HepG2 (cell line): ENCODE results near the gene IFITM5. TPM values are rescaled to one million over a fixed set of nuclear protein-coding genes. Genes with fewer than 3 reads are reported as not detected.

Experiments
- ATAC-seq: fragments of 200-7000 bp; cut with Tn5 transposase; 3 replicates; pipeline ENCODE4 v1.9.1; 2020; ENCODE audit warnings: mild to moderate bottlenecking, moderate library complexity
- BruUV-seq: library from RNA; stranded (reverse); fragments of 400-500 nt; replicated peaks from 2 replicates; lab custom pipeline; 2021; lab: Mats Ljungman, UMichigan
- CTCF ChIA-PET: fragments of 300-600 bp; formaldehyde crosslinking; extraction: SDS; loops from one replicate; lab custom pipeline; 2021; ENCODE audit warnings: low total read pairs, inconsistent platforms, low intra/inter-chr PET ratio; lab: Yijun Ruan, JAX
- POLR2A ChIA-PET: fragments of 350-600 bp; sonication (Branson Sonifier 250); formaldehyde crosslinking; loops from one replicate; lab custom pipeline; 2020; ENCODE audit warnings: antibody characterized with exemption, inconsistent platforms; lab: Yijun Ruan, JAX
- DNase-seq: peaks from one replicate; pipeline ENCODE4 v3.0.0-alpha.2; 2015; ENCODE audit warnings: low spot score
- FAIRE-seq: peaks from 3 replicates; lab custom pipeline; 2011; peaks lifted over from hg19 to GRCh38; lab: Jason Lieb, UNC
- H2AFZ ChIP-seq: one replicate; pipeline ENCODE4 v1.6.1; 2011; ENCODE audit warnings: low read length, inconsistent platforms
- H3K27ac ChIP-seq: fragments of 300-600 bp; 3 replicates; pipeline ENCODE4 v1.8.0; 2011; ENCODE audit warnings: mixed run types, mild to moderate bottlenecking, mixed read lengths, low read length, inconsistent platforms; ENCODE audit not compliant: insufficient read depth; ENCODE audit errors: extremely low read length
- H3K27me3 ChIP-seq, 2 experiments: fragments of 200-600 bp in 1 of 2; 2 replicates in 1 of 2; 3 replicates in 1 of 2; pipeline versions ENCODE4 v1.6.0 to v1.8.0; 2011; ENCODE audit warnings: low read length in 2 of 2, mild to moderate bottlenecking in 2 of 2, moderate library complexity in 2 of 2, inconsistent platforms in 1 of 2; ENCODE audit not compliant: insufficient read depth in 2 of 2, control insufficient read depth in 1 of 2
- H3K36me3 ChIP-seq, 2 experiments: fragments of 200-600 bp in 1 of 2; replicated peaks in 1 of 2; 2 replicates in 1 of 2; 3 replicates in 1 of 2; pipeline versions ENCODE4 v1.5.1 to v1.8.0; 2011; ENCODE audit warnings: low read length in 2 of 2, inconsistent platforms in 1 of 2; ENCODE audit not compliant: insufficient read depth in 2 of 2, control insufficient read depth in 1 of 2
- H3K4me1 ChIP-seq: 2 replicates; pipeline ENCODE4 v1.5.1; 2012; ENCODE audit warnings: low read length, inconsistent platforms; ENCODE audit not compliant: insufficient read depth
- H3K4me2 ChIP-seq: 2 replicates; pipeline ENCODE4 v1.6.0; 2011; ENCODE audit warnings: low read depth, low read length, inconsistent platforms
- H3K4me3 ChIP-seq, 3 experiments: fragments of 200-600 bp in 1 of 3; sonication (generic), shearing (Covaris generic) in 1 of 3; replicated peaks in 1 of 3; 2 replicates each; pipeline ENCODE4 v1.5.1; 2011 to 2016; ENCODE audit warnings: low read length in 3 of 3, inconsistent platforms in 2 of 3, low read depth in 2 of 3, mild to moderate bottlenecking in 2 of 3, control low read depth in 1 of 3, mixed read lengths in 1 of 3; ENCODE audit not compliant: insufficient read depth in 1 of 3
- H3K79me2 ChIP-seq: one replicate; pipeline ENCODE4 v1.6.1; 2011; ENCODE audit warnings: low read length, inconsistent platforms; ENCODE audit not compliant: insufficient read depth
- H3K9ac ChIP-seq: 2 replicates; pipeline ENCODE4 v1.6.0; 2011; ENCODE audit warnings: mild to moderate bottlenecking, low read depth, low read length, inconsistent platforms; ENCODE audit not compliant: insufficient read depth
- H3K9me3 ChIP-seq: 2 replicates; pipeline ENCODE4 v1.5.1; 2012; ENCODE audit warnings: mild to moderate bottlenecking, low read length
- H4K20me1 ChIP-seq: 2 replicates; pipeline ENCODE4 v1.6.0; 2011; ENCODE audit warnings: inconsistent platforms, mild to moderate bottlenecking, low read length, moderate library complexity; ENCODE audit not compliant: insufficient read depth
- GABPB1 ChIP-seq: IDR thresholded peaks from 2 replicates; pipeline ENCODE4 v1.6.1; 2016; ENCODE audit warnings: mild to moderate bottlenecking, missing genetic modification reagents, moderate library complexity, missing compliant biosample characterization
- KDM2A ChIP-seq: sonication (generic); formaldehyde crosslinking; IDR thresholded peaks from 2 replicates; pipeline ENCODE4 v1.4.0; 2020; ENCODE audit warnings: low read depth, missing genetic modification reagents, borderline replicate concordance
- MTA1 ChIP-seq: sonication (generic); formaldehyde crosslinking; IDR thresholded peaks from 2 replicates; pipeline ENCODE4 v1.4.0; 2020; ENCODE audit warnings: missing genetic modification reagents, mild to moderate bottlenecking, borderline replicate concordance
- NR2F1 ChIP-seq, 2 experiments: fragments of 450-650 bp in 1 of 2; formaldehyde crosslinking in 1 of 2; IDR thresholded peaks; 2 replicates each; pipeline versions ENCODE4 v1.5.0 to v1.6.1; 2016 to 2020; ENCODE audit warnings: mild to moderate bottlenecking in 1 of 2, missing compliant biosample characterization in 1 of 2, missing genetic modification reagents in 1 of 2, moderate library complexity in 1 of 2
- RFXANK ChIP-seq: IDR thresholded peaks from 2 replicates; pipeline ENCODE4 v1.6.1; 2016
- RXRA ChIP-seq: sonication (generic); formaldehyde crosslinking; IDR thresholded peaks from 2 replicates; pipeline ENCODE4 v1.5.1; 2020; ENCODE audit warnings: missing genetic modification reagents
- U2AF2 ChIP-seq: fragments of 200-400 bp; formaldehyde crosslinking; IDR thresholded peaks from 2 replicates; pipeline ENCODE4 v1.6.1; 2017; ENCODE audit warnings: low read depth, mild to moderate bottlenecking, low read length
- ZNF687 ChIP-seq: sonication (generic); formaldehyde crosslinking; IDR thresholded peaks from 2 replicates; pipeline ENCODE4 v1.5.1; 2020; ENCODE audit warnings: mild to moderate bottlenecking, missing genetic modification reagents, moderate library complexity
- ZNF768 ChIP-seq: sonication (generic); formaldehyde crosslinking; IDR thresholded peaks from 2 replicates; pipeline ENCODE4 v1.4.0; 2020; ENCODE audit warnings: missing genetic modification reagents
- WGBS: methylation state at CpG from one replicate; pipeline ENCODE4 v1.1.6; 2017; ENCODE audit warnings: low lambda C conversion rate; 5-methylcytosine and 5-hydroxymethylcytosine counted together
- in situ Hi-C: cut with HindIII; loops from 2 replicates; pipeline ENCODE4 v1.10.0; 2017; ENCODE audit warnings: low pct_unique_long_range_greater_than_20kb; ENCODE audit not compliant: extremely low pct_ligation_motif_present
- intact Hi-C: fragments of 100-400 bp; cut with micrococcal nuclease; formaldehyde crosslinking; loops from one replicate; pipeline ENCODE4 v1.10.0; 2022; ENCODE audit not compliant: unreplicated experiment
- polyA plus RNA-seq, 8 experiments: library from polyadenylated mRNA; depleted of rRNA in 3 of 8; stranded (reverse) in 7 of 8; unstranded in 1 of 8; fragments of >200 nt; fragmentation: Illumina TruSeq in 4 of 8; extraction: Trizol in 4 of 8; gene quantifications; 2 replicates each; pipeline versions ENCODE4 v1.2.1 to v1.2.3, GENCODE V29; 2011 to 2016; ENCODE audit warnings: low read depth in 4 of 8, missing spikeins in 1 of 8, mixed read lengths in 1 of 8; ENCODE audit not compliant: insufficient read depth in 1 of 8
- total RNA-seq, 5 experiments: library from RNA; depleted of rRNA; stranded (reverse); fragments of >200 nt; fragmentation: Illumina TruSeq; extraction: Trizol; gene quantifications; 2 replicates each; pipeline ENCODE4 v1.2.3, GENCODE V29; 2016; ENCODE audit warnings: low read depth in 1 of 5

The IFITM5 gene
- total and polyA plus RNA-seq, 2 of the 13 experiments (the other 11 are each of a cell fraction or from before 2014, with no cell fraction given) = not detected

- in situ Hi-C loops = no loop called here
- intact Hi-C loops = no loop called here
- H3K27me3 ChIP-seq = peaks cover 12 to 86% of the 10 kb centered on the region in 2 experiments
- ChIA-PET POLR2A (no interaction called here), CTCF (no interaction called here)
- no peak overlapping the region for H3K27ac ChIP-seq
- H3K4me3 ChIP-seq = peak overlapping the region in 1 of 3 experiments; percentile 23; a peak in 2 of 6 replicates
- TF ChIP-seq ZNF687 (CRISPR knock-in tag) = peak; percentile 3; the same call in 1 of the 2 replicates
- TF ChIP-seq NR2F1 (CRISPR knock-in tag; IDR thresholded peaks at IDR 0.05) = no peak
- 0 out of 2 replicates have a peak, but pooled peaks have one; percentile 6 for TF ChIP-seq ZNF768 (CRISPR knock-in tag)
- TF ChIP-seq RFXANK (CRISPR knock-in tag) = no peak
- TF ChIP-seq MTA1 = no peak
- peak; percentile 26; the same call in 1 of the 2 replicates for TF ChIP-seq RXRA
- TF ChIP-seq U2AF2 = no peak
- TF ChIP-seq KDM2A (CRISPR knock-in tag) = 0 out of 2 replicates have a peak, but pooled peaks have one; percentile 26
- TF ChIP-seq GABPB1 (CRISPR knock-in tag) = no peak; the same call in 1 of the 2 replicates
- H2AFZ ChIP-seq = no peak overlapping the region
- no peak overlapping the region for H3K9ac ChIP-seq
- no peaks in the 10 kb centered on the region for H3K79me2 ChIP-seq
- ATAC-seq (peak; percentile 21), DNase-seq (no peak), FAIRE-seq (no peak)
- 47% methylated on average over 5 of the region's 24 CpGs for WGBS
- no peaks in the 10 kb centered on the region for H4K20me1 ChIP-seq
- BruUV-seq = no TSS peak
- peaks cover 32% of the 10 kb centered on the region for H3K4me1 ChIP-seq
- H3K36me3 ChIP-seq = no peaks in the 10 kb centered on the region
- no peaks in the 10 kb centered on the region for H3K9me3 ChIP-seq
- H3K4me2 ChIP-seq = peak overlapping the region; percentile 32; the same call in 1 of the 2 replicates
These were observed 15.0 kb downstream of the IFITM5 start for GRCh38 chr11:284105-285020.
